ENCODE measurements around the gene RTL1.

The RTL1 gene

GRCh38 chr14:100898465-100898864 lies 5.1 kb downstream of the RTL1 start:
- DNase-seq, result no peak

- DNase-seq, result no peak
Measured at GRCh38 chr14:100896369-100897060, 7.0 kb downstream of the RTL1 start.

- no peak for DNase-seq
Measured at GRCh38 chr14:100895411-100895810, 8.1 kb downstream of the RTL1 start.

- no peak for DNase-seq
Measured at GRCh38 chr14:100894416-100894815, 9.1 kb downstream of the RTL1 start.

- no peak for DNase-seq
Measured at GRCh38 chr14:100893760-100894159, 9.8 kb downstream of the RTL1 start.

- DNase-seq, result no peak
Measured at GRCh38 chr14:100893228-100893601, 10.3 kb downstream of the RTL1 start.

GRCh38 chr14:100892496-100893227 lies 10.9 kb downstream of the RTL1 start:
- DNase-seq, result no peak

GRCh38 chr14:100891501-100892445 lies 11.7 kb downstream of the RTL1 start:
- DNase-seq, result no peak

- DNase-seq, result no peak
Measured at GRCh38 chr14:100891051-100891450, 12.5 kb downstream of the RTL1 start.

- no peak for DNase-seq
Measured at GRCh38 chr14:100890061-100890850, 13.3 kb downstream of the RTL1 start.

- no peak for DNase-seq
Measured at GRCh38 chr14:100889641-100890040, 13.9 kb downstream of the RTL1 start.

- no peak for DNase-seq
Measured at GRCh38 chr14:100888789-100889315, 14.7 kb downstream of the RTL1 start.

GRCh38 chr14:100887728-100888335 lies 15.7 kb downstream of the RTL1 start:
- DNase-seq, result no peak

GRCh38 chr14:100885617-100886016 lies 17.9 kb downstream of the RTL1 start:
- DNase-seq, result no peak

- no peak for DNase-seq
Measured at GRCh38 chr14:100885196-100885595, 18.3 kb downstream of the RTL1 start.

GRCh38 chr14:100884456-100884855 lies 19.1 kb downstream of the RTL1 start:
- no peak for DNase-seq

GRCh38 chr14:100883789-100884101 lies 19.8 kb downstream of the RTL1 start:
- DNase-seq, result no peak

GRCh38 chr14:100882991-100883788 lies 20.3 kb downstream of the RTL1 start:
- DNase-seq, result no peak

GRCh38 chr14:100882026-100882967 lies 21.2 kb downstream of the RTL1 start:
- DNase-seq, result no peak
